ENCODE results near the gene CDK10. TPM values are rescaled to one million over a fixed set of nuclear protein-coding genes. Genes with fewer than 3 reads are reported as not detected.

The CDK10 gene
- total and polyA plus RNA-seq, 9 of the 15 experiments (the other 6 are each of a cell fraction or from before 2014, with no cell fraction given) = 2.0 to 85.1 (median 40.1) TPM

GRCh38 chr16:89711601-89712273 is 25.2 kb downstream of the CDK10 start (continued):
- TF ChIP-seq MGA (IDR thresholded peaks at IDR 0.05) = peak; percentile 48; the same call in 1 of the 2 replicates
- TF ChIP-seq ETS2 (tag; IDR thresholded peaks at IDR 0.05; ENCODE audit: borderline replicate concordance, poor library complexity, severe bottlenecking) = no peak
- peak; percentile 95 for TF ChIP-seq MAX (CRISPR knock-in tag; IDR thresholded peaks at IDR 0.05)
- no peak for TF ChIP-seq ZNF217 (CRISPR knock-in tag; IDR thresholded peaks at IDR 0.05)
- TF ChIP-seq BRD9 (IDR thresholded peaks at IDR 0.05; ENCODE audit: low read depth, partially characterized antibody) = no peak
- TF ChIP-seq POLR2AphosphoS2 (IDR thresholded peaks at IDR 0.05; ENCODE audit: low read length) = 0 out of 2 replicates have a peak, but pooled peaks have one; percentile 39
- TF ChIP-seq EZH2 (IDR thresholded peaks at IDR 0.05; ENCODE audit: borderline replicate concordance, low read depth, low read length) = no peak
- peak; percentile 32 for TF ChIP-seq FIP1L1 (IDR thresholded peaks at IDR 0.05; ENCODE audit: low read depth, low read length, poor library complexity, severe bottlenecking)
- no peak for TF ChIP-seq ZNF212 (CRISPR knock-in tag; IDR thresholded peaks at IDR 0.05)
- TF ChIP-seq FOXA3 (CRISPR knock-in tag; conservative IDR thresholded peaks at IDR 0.05 in 1 of 2, IDR thresholded peaks at IDR 0.05 in 1 of 2) = no peak
